Memory B cell (primary cell): ENCODE data around the gene C17orf107.
"Not testable (repeated sequence)": the region's sequence is repeated elsewhere in the genome, so short reads cannot be mapped to it uniquely, and the experiment has no call there.

ENCODE experiments used
- ATAC-seq: fragments of 150-1000 bp; cut with Tn5 transposase; 2 replicates; pipeline ENCODE4 v1.10.0; 2021; ENCODE audit warnings: low read depth, mild to moderate bottlenecking, moderate library complexity
- DNase-seq, 2 donors: peaks; one replicate each; pipeline ENCODE4 v3.0.0; 2022; ENCODE audit warnings: low spot score in 2 of 2
- H3K27ac Mint-ChIP-seq: one replicate; pipeline ENCODE4 v1.8.0; 2022; ENCODE audit warnings: mild to moderate bottlenecking, moderate library complexity, mixed read lengths
- H3K27me3 Mint-ChIP-seq: one replicate; pipeline ENCODE4 v1.8.0; 2022; ENCODE audit warnings: mixed read lengths
- H3K36me3 Mint-ChIP-seq: one replicate; pipeline ENCODE4 v1.8.0; 2022; ENCODE audit warnings: mild to moderate bottlenecking, mixed read lengths
- H3K4me1 Mint-ChIP-seq: one replicate; pipeline ENCODE4 v1.8.0; 2022; ENCODE audit warnings: mixed read lengths
- H3K4me3 Mint-ChIP-seq: one replicate; pipeline ENCODE4 v1.8.0; 2022; ENCODE audit warnings: mild to moderate bottlenecking, moderate library complexity, mixed read lengths
- H3K9me3 Mint-ChIP-seq: one replicate; pipeline ENCODE4 v1.8.0; 2022; ENCODE audit warnings: mixed read lengths

C17orf107 gene

GRCh38 chr17:4899341-4900230 lies at the start of gene C17orf107:
C17orf107 (plus strand) TSS chr17:4899536; CDS start chr17:4899763, 227 bp downstream.
- ATAC-seq (peak; percentile 73), DNase-seq (peak; percentile 89 to 94)
- Mint-ChIP-seq H3K9me3 (no peaks in the 10 kb centered on the region), H3K36me3 (peaks cover 19% of the 10 kb centered on the region), H3K27ac (peak within 1 kb of the TSS; percentile 92), H3K4me3 (peak within 1 kb of the TSS; percentile 86), H3K4me1 (peaks cover 27% of the 10 kb centered on the region), H3K27me3 (peaks cover 1% of the 10 kb centered on the region)

- ATAC-seq (no peak), DNase-seq (no peak)
- no peaks in the 10 kb centered on the region for H3K27me3 Mint-ChIP-seq
- H3K4me3 Mint-ChIP-seq, result no peak overlapping the region
- H3K4me1 Mint-ChIP-seq, result peaks cover 28% of the 10 kb centered on the region
- H3K9me3 Mint-ChIP-seq, result peaks cover 2% of the 10 kb centered on the region
- H3K27ac Mint-ChIP-seq, result peak overlapping the region; percentile 39
- H3K36me3 Mint-ChIP-seq, result peaks cover 18% of the 10 kb centered on the region
Measured at GRCh38 chr17:4850246-4850645, 49.1 kb upstream of the C17orf107 start.

- Mint-ChIP-seq H3K4me1 (peaks cover 24% of the 10 kb centered on the region), H3K9me3 (peaks cover 2% of the 10 kb centered on the region), H3K27me3 (no peaks in the 10 kb centered on the region), H3K27ac (no peak overlapping the region), H3K36me3 (peaks cover 16% of the 10 kb centered on the region), H3K4me3 (no peak overlapping the region)
- no peak for ATAC-seq
- no peak for DNase-seq
Measured at GRCh38 chr17:4851084-4851483, 48.3 kb upstream of the C17orf107 start.

DNA sequence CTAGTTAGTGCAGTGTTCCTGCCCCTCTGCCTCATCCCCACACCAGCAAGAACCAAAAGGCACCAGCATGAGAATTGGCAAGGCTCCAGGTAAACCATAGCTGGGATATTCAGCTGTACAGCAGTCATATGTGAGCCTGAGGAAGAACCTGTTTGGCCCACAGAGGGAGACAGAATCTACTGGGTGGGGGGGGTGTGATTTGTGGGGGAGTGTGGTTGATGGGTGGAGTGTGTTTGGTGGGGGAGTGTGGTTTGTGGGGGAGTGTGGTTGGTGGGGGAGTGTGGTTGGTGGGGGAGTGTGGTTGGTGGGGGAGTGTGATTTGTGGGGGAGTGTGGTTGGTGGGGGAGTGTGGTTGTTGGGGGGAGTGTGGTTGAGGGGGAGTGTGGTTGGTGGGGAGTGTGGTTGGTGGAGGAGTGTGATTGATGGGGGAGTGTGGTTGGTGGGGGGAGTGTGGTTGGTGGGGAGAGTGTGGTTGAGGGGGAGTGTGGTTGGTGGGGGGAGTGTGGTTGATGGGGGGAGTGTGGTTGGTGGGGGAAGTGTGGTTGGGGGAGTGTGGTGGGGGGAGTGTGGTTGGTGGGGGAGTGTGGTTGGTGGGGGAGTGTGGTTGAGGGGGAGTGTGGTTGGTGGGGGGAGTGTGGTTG lies 46.6 kb upstream of the C17orf107 start:
- Mint-ChIP-seq H3K9me3 (peaks cover 2% of the 10 kb centered on the region), H3K4me3 (no peak overlapping the region), H3K36me3 (peaks cover 17% of the 10 kb centered on the region), H3K27me3 (no peaks in the 10 kb centered on the region), H3K4me1 (peaks cover 28% of the 10 kb centered on the region), H3K27ac (peak overlapping the region; percentile 15)
- ATAC-seq (no peak), DNase-seq (no peak)

DNA sequence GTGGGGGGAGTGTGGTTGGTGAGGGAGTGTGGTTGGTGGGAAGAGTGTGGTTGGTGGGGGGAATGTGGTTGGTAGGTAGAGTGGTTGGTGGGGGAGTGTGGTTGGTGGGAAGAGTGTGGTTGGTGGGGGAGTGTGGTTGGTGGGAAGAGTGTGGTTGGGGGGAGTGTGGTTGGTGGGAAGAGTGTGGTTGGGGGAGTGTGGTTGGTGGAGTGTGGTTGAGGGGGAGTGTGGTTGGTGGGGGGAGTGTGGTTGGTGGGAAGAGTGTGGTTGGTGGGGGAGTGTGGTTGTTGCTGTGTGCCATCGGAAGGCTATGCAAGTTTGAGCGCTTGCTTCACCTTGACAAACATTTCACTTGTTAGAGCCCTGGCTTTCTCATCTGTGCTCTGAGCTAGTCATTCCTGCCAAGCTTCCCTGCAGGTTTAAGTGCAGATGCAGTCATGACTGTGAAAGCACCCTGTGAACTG lies 46.1 kb upstream of the C17orf107 start:
- H3K4me1 Mint-ChIP-seq, result peaks cover 28% of the 10 kb centered on the region
- no peak for ATAC-seq

DNA sequence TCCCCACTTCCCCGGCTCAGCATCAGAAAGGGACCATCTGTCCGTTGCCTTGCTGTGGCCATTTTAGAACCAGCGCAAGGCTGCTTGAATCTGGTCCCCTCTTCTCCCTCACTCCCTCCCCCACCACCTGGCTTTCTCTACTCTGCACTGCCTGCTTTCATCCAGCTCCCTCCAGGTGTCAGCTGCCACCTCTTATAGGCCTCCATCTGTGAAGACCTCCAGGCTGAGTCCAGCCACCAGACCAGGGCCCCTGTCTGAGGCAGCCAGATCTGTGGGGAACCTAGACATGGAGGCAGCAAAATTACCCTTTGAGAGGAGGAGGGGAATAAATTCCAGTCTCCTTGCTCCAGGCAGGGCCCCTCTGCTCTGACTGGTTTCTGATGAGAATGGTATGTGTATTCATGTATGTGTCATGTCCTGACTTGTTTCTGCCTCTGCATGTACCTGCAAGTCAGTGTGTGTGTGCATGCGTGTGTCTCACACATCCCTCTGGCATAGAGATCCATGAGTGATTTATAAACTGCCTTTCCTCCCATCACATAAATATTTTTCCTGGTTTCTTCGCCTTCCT lies 45.1 kb upstream of the C17orf107 start:
- H3K27ac Mint-ChIP-seq, result no peak overlapping the region
- H3K27me3 Mint-ChIP-seq, result no peaks in the 10 kb centered on the region
- DNase-seq (no peak), ATAC-seq (no peak)
- peaks cover 28% of the 10 kb centered on the region for H3K4me1 Mint-ChIP-seq
- H3K9me3 Mint-ChIP-seq, result peaks cover 2% of the 10 kb centered on the region
- H3K36me3 Mint-ChIP-seq, result peaks cover 19% of the 10 kb centered on the region
- H3K4me3 Mint-ChIP-seq, result no peak overlapping the region

More for the DNA sequence above, 46.1 kb upstream of the C17orf107 start:
- H3K9me3 Mint-ChIP-seq, result peaks cover 2% of the 10 kb centered on the region
- H3K36me3 Mint-ChIP-seq, result peaks cover 19% of the 10 kb centered on the region
- no peaks in the 10 kb centered on the region for H3K27me3 Mint-ChIP-seq
- H3K4me3 Mint-ChIP-seq, result no peak overlapping the region
- H3K27ac Mint-ChIP-seq, result peak overlapping the region; percentile 18
- DNase-seq, result no peak

GRCh38 chr17:4856271-4856936 lies 42.9 kb upstream of the C17orf107 start:
- Mint-ChIP-seq H3K27ac (no peak overlapping the region), H3K9me3 (peaks cover 2% of the 10 kb centered on the region), H3K27me3 (no peaks in the 10 kb centered on the region), H3K36me3 (peaks cover 15% of the 10 kb centered on the region), H3K4me3 (no peak overlapping the region), H3K4me1 (peaks cover 22% of the 10 kb centered on the region)
- DNase-seq (no peak), ATAC-seq (no peak)

DNA sequence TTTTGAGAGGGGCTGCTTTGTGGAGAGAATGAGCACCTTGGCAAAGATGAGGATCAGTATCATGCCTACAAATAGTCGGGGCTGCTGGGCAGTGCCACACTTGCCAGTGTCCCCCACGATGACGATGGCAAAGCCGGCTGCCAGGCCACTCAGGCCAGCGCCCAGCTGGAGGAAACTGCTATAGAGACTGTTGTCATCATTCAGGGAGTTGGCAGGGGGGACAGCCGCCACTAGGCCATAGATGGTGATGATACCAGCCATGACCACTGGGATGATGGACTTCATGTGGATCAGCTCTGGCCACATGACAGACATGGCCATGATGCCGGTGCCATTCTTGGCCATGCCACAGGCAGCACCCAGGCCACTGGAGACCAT lies 42.4 kb upstream of the C17orf107 start:
- H3K27ac Mint-ChIP-seq, result no peak overlapping the region
- H3K4me1 Mint-ChIP-seq, result peaks cover 22% of the 10 kb centered on the region
- no peaks in the 10 kb centered on the region for H3K27me3 Mint-ChIP-seq

DNA sequence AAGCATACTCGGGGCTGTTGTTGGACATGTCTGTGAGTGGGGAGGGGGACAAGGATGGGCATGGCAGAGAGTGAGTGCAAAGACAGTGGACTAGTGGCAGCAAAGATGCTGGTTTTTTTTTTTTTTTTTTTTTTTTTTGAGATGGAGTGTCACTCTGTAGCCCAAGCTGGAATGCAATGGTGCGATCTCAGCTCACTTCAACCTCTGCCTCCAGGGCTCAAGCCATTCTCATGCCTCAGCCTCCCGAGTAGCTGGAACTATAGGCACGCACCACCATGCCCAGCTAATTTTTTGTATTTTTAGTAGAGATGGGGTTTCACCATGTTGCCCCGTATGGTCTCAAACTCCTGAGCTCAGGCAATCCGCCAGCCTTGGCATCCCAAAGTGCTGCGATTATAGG lies 42.0 kb upstream of the C17orf107 start:
- DNase-seq, ATAC-seq, H3K27ac Mint-ChIP-seq, H3K27me3 Mint-ChIP-seq, H3K9me3 Mint-ChIP-seq, H3K4me3 Mint-ChIP-seq: not testable (repeated sequence)
- Mint-ChIP-seq H3K4me1 (peaks cover 19% of the 10 kb centered on the region), H3K36me3 (peaks cover 10% of the 10 kb centered on the region)

More for the DNA sequence above, 42.4 kb upstream of the C17orf107 start:
- DNase-seq (no peak), ATAC-seq (no peak)
- Mint-ChIP-seq H3K4me3 (no peak overlapping the region), H3K36me3 (peaks cover 14% of the 10 kb centered on the region), H3K9me3 (peaks cover 2% of the 10 kb centered on the region)

DNA sequence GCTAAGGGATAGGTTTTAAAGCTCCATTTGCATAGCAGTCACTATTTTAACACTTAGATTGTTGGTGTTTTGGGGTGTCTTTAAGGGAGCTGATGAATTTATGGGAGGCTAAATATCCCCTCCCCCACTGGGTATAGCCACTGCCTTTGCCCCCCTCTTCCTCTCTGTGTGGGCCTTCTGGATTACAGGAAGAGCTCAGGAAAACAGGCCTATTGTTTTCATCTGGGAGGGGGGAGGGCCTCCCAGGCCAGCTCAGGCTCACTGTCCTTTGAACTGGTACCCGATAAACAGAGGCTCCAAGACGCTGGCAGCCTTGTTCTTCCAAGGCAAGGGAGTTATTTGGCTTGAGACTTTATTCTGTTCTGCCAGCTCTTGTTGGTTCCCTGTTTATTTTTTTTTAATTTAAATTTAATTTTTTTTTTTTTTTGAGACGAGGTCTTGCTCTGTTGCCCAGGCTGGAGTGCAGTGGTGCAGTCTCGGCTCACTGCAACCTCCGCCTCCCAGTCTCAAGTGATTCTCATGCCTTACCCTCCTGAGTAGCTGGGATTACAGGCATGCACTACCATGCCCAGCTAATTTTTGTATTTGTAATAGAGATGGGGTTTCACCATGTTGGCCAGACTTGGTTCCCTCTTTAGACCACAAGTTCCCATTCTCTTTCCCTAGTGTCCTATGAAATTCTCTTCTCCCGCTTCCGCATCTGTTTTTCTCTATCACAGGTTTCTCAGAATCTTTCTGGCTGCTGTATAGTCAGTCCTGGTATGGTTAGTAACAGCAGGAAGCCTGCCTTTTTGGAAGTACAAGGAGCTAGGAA lies 41.1 kb upstream of the C17orf107 start:
- Mint-ChIP-seq H3K27me3 (no peaks in the 10 kb centered on the region), H3K4me3 (no peak overlapping the region), H3K4me1 (peaks cover 17% of the 10 kb centered on the region), H3K9me3 (no peaks in the 10 kb centered on the region), H3K27ac (no peak overlapping the region), H3K36me3 (peaks cover 10% of the 10 kb centered on the region)
- no peak for ATAC-seq
- no peak for DNase-seq

DNA sequence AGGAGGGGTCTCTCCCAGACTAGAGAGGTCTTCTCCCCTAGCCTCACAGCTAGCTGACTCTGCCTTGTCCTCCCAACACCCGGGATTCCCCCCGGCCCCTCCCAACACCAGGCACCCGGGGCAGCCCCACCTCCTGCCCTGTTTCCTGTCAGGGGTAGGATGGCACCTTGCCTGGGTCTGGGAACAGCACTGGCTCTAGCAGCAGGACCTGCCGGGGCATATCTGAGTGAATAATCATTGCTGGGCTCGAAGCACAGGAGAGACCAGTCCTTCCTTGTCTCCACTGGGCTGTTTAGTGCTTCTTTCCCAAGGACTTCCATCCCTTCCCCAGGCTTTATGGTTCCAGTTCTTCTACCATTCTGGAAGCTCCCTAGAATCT lies 40.5 kb upstream of the C17orf107 start:
- no peak for DNase-seq
- Mint-ChIP-seq H3K4me1 (peaks cover 17% of the 10 kb centered on the region), H3K27ac (no peak overlapping the region)

GRCh38 chr17:4859816-4860625 lies 39.3 kb upstream of the C17orf107 start:
- Mint-ChIP-seq H3K27me3 (no peaks in the 10 kb centered on the region), H3K4me3 (no peak overlapping the region), H3K9me3 (no peaks in the 10 kb centered on the region), H3K36me3 (peaks cover 6% of the 10 kb centered on the region), H3K4me1 (peaks cover 19% of the 10 kb centered on the region), H3K27ac (peak overlapping the region; percentile 28)
- DNase-seq, result no peak
- no peak for ATAC-seq

More for the DNA sequence above, 40.5 kb upstream of the C17orf107 start:
- Mint-ChIP-seq H3K27me3 (no peaks in the 10 kb centered on the region), H3K36me3 (peaks cover 10% of the 10 kb centered on the region), H3K4me3 (no peak overlapping the region), H3K9me3 (no peaks in the 10 kb centered on the region)
- no peak for ATAC-seq
